GM18498 (cell line): ENCODE data around the gene IL18R1.
"Not testable (repeated sequence)": the region's sequence is repeated elsewhere in the genome, so short reads cannot be mapped to it uniquely, and the experiment has no call there.

Experiments used
- ATAC-seq: cut with Tn5 transposase; IDR thresholded peaks from one replicate; pipeline ENCODE4 v1.9.1; 2021; ENCODE audit warnings: mild to moderate bottlenecking, moderate library complexity; ENCODE audit not compliant: unreplicated experiment

The IL18R1 gene, protein sequence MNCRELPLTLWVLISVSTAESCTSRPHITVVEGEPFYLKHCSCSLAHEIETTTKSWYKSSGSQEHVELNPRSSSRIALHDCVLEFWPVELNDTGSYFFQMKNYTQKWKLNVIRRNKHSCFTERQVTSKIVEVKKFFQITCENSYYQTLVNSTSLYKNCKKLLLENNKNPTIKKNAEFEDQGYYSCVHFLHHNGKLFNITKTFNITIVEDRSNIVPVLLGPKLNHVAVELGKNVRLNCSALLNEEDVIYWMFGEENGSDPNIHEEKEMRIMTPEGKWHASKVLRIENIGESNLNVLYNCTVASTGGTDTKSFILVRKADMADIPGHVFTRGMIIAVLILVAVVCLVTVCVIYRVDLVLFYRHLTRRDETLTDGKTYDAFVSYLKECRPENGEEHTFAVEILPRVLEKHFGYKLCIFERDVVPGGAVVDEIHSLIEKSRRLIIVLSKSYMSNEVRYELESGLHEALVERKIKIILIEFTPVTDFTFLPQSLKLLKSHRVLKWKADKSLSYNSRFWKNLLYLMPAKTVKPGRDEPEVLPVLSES

GRCh38 chr2:102355526-102356380 is at the start of gene IL18R1:
Gene IL18R1, plus strand, starts transcription at chr2:102355796. Its CDS starts 6,865 bp downstream, at chr2:102362661.
- peak; percentile 92 for ATAC-seq

DNA sequence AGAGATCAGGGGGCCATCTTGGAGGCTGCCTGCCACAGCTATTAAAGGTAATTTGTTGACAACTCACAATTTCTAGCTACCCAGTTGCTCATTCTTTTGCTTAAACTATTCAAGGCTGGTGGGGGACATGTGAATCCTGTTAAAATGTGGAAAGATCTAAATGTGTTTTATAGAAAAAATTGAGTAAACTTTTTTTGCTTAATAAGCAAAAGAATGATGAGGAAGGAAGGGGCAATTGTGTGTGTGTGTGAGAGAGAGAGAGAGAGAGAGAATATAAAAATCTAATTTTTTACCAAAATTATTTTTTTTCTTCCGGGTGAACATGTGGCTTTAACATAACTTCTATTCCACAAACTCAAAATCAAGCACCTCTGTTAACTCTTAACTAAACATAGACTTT is 49.5 kb upstream of the IL18R1 start:
- no peak for ATAC-seq

GRCh38 chr2:102310964-102311640 is 44.5 kb upstream of the IL18R1 start, which contains the start of gene IL1RL1:
Gene IL1RL1, plus strand, starts transcription at chr2:102311563. Its CDS starts 26,702 bp downstream, at chr2:102338265.
- ATAC-seq = no peak

- ATAC-seq = no peak
Observed at GRCh38 chr2:102313025-102313424, 42.6 kb upstream of the IL18R1 start.

GRCh38 chr2:102313471-102313870 is 42.1 kb upstream of the IL18R1 start:
- no peak for ATAC-seq

- no peak for ATAC-seq
Observed at GRCh38 chr2:102313950-102314349, 41.6 kb upstream of the IL18R1 start.

DNA sequence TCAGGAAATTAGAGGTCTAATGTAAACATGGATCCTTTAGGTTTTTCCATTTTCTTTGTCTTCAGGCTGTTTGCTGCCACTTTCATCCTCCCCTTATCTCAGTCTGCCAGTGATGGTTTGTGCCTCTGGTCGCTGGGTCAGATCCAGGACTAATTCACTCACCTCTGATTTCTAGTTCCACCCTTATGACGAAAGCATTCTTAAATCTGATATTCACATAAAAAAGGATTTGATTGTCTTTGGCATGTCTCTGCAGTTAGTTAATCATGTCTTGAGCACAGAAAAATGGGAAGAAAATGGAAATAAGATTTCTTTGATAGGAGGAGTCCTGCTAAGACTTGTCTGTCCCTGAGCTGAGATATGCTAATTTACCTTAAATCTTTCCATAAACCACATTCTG is 39.7 kb upstream of the IL18R1 start:
- ATAC-seq = no peak

DNA sequence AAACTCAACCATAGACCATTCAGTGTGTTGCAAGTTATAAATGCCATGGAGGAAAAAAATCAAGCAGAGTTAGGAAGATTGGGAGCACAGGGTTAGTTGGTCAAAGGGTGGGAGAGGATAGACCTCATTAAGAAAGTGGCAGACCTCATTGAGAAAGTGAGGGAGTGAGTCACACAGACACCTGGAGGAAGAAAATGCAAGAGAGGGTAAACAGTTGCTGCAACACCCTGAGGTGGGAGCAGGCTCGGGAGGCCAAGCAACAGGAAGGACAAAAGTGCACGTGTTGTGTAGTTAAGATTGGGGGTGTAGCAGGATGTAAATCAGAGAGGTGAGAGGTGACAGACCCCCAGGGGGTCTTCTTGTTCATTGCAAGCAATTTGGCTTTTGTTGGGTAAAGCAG is 37.9 kb upstream of the IL18R1 start:
- ATAC-seq = no peak

DNA sequence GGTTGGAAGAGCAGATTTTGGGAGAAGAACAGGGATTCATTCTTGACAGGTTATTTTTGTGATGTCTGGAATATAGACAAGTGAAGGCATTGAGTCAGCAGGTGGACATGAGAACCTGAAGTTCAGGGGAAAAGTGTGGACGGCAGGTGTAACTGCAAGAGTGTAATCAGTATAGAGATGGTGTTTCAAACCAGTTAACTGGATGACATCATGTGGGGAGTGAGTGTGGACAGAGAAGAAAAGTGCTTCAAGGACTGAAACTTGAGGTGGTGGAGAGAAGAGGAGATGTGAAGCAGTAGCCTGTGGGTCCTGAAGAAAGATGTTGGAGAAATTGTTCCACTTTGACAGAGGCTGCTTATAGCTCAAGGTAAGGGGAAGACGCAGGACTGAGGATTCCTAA is 37.2 kb upstream of the IL18R1 start:
- no peak for ATAC-seq

DNA sequence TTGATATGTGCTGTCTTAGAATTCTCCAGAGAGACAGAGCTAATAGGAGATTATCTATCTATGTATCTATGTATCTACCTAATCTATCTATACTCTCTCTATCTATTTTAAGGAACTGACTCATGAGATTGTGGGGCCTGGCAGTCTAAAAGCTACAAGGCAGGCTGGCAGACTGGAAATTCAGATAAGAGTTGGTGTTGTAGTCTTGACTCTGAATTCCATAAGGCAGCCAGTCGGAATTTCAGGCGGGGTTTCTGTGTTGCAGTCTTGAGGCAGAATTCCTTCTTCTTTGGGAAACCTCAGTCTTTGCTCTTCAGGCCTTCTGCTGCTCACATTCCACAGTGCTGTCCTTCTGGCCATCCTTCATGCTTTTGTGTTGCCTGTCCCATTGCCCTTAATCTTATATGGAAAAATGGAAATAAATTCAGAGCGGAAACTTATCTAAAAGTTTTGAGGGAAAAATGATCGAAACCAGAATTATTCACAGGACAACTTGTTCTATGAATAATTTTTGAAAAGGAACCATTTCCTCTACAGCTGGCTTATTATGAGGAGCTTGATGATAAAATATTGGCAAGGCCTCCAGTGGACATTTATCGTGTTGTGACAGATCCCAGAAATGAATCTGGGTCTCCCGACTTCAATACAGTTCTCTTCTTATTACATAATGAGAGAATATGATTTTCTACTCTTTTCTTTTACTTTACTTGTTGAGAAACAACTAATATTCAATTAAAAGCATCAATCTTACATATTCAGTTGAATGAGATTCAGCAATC is 33.5 kb upstream of the IL18R1 start:
- ATAC-seq = no peak

GRCh38 chr2:102324914-102325313 is 30.7 kb upstream of the IL18R1 start:
- not testable (repeated sequence) for ATAC-seq

- ATAC-seq = no peak
Observed at GRCh38 chr2:102331311-102331980, 24.1 kb upstream of the IL18R1 start.

DNA sequence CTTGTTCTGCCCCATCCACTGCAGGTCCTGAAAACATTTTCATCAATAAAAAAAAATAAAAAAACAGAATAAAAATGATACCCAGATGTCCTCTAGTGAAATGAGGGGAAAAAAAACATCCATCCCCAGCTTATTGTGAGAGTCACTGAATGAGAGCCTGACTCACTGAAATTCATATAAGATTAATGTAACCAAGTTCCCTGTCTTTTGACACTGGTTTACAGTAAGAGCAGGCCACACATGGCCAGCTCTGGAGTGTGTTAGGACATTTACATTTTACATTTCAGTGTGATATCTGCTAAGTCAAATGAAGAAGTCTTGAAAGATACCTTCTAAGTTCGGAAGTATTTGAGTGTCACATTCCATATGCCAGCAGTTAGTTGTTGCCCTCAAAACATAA is 21.1 kb upstream of the IL18R1 start:
- no peak for ATAC-seq

DNA sequence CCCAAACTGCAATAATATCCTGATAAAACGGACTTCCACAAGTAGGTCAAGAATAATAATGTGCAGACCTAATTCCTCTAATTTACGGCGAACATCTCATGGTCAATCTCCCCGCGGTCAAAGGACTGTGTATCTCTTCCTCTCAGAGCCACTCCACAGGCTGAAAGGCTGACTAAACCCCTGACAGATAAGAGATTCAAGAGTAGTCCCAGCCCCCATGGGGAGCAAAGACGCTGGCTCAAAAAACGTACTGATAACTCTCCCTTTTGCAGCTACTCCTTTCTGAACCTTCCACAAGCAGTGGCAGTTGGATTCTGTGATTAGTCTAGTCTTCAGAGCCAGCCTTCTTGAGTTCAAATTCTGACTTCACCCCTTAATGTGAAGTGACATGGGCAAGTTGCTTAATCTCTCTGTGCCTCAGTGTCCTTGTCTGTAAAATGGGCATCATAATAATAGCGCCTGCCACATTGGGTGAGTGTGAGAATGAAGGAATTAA is 19.7 kb upstream of the IL18R1 start:
- no peak for ATAC-seq

GRCh38 chr2:102336502-102336945 is 19.1 kb upstream of the IL18R1 start:
- ATAC-seq = no peak

DNA sequence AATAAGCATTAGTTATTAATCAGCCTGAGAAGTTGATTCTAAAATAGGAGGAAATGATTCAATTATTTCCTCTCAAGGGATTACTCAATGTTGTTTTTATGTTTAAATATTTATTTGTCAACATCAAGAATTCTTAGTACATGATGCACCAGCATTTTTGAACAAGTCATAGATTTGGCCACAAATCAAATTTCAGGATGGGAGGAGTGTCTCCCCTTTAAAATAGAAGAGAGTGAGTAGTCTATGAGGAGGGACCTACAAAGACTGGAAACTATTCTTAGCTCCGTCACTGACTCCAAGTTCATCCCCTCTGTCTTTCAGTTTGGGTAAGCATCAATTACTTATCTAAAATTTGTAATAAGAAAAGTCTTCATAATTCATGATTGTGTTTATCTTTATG is 18.6 kb upstream of the IL18R1 start:
- no peak for ATAC-seq

DNA sequence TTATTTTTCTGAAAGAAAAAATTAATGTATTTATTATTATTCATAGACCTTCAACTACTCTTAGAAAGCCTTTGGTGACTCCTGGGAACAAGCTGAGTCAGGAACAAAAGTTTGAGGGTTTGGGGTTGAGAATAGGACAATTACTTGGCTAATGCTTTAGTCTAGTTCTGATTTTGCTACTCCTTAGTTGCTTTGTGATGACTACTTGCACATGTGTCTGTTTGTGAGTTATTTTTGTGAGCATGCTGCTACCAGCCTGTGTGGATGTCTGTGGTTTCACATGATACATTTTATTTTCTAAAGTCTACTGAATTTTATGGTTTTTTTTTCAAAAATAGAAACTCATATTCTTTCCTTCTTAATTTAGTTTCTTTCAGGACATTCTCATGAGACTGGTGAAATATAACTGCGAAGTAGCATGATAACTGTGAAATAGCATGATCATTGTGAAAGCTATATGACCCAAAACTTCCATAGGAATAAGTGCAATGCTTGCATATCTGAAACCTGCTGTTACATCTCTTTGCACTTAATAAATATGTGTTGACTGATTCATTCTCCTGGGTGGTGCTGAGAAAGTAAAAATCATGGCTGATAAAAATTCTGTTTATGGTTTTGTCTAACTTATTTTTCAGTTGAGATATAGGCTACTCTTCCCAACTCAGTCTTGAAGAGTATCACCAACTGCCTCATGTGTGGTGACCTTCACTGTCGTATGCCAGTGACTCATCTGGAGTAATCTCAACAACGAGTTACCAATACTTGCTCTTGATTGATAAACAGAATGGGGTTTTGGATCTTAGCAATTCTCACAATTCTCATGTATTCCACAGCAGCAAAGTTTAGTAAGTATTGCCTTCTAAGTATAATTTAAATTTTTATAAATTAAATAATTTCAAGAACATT is 17.9 kb upstream of the IL18R1 start:
- no peak for ATAC-seq

GRCh38 chr2:102340778-102341177 is 14.8 kb upstream of the IL18R1 start:
- ATAC-seq = no peak
